Retinal pigment epithelial cell (primary cell): Measurements from ENCODE around the gene RASAL2.

ENCODE experiments used
- DNase-seq: peaks from one replicate; pipeline ENCODE4 v3.0.0-alpha.2; 2010; ENCODE audit warnings: low read depth
- H3K4me3 ChIP-seq: 2 replicates; pipeline ENCODE4 v1.5.1; 2011; ENCODE audit warnings: mild to moderate bottlenecking, low read length, control low read depth, moderate library complexity
- TF ChIP-seq, protein P1 (sequence below): conservative IDR thresholded peaks from 2 replicates; pipeline ENCODE4 v1.5.1; 2011; ENCODE audit warnings: low read depth, low read length, control low read depth, inconsistent platforms

The RASAL2 gene

DNA sequence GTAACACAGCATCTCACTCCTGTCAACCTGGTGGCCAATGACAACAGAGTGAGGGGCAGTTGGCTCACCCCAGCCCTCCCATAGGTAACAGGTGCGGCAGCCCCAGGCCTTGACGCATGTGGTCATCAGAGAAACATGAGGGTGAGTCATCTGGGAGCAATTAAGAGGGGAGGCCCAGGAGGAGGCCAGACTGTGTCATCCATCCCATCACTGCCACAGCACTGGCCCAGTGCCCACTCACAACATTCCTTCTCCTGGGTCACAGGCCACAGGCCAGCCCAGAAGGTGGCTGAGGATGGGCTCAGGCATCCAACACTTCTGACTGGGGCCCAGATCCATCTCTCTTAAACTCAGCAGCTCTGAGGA is 436.1 kb downstream of the RASAL2 start:
- TF ChIP-seq, protein P1, sequence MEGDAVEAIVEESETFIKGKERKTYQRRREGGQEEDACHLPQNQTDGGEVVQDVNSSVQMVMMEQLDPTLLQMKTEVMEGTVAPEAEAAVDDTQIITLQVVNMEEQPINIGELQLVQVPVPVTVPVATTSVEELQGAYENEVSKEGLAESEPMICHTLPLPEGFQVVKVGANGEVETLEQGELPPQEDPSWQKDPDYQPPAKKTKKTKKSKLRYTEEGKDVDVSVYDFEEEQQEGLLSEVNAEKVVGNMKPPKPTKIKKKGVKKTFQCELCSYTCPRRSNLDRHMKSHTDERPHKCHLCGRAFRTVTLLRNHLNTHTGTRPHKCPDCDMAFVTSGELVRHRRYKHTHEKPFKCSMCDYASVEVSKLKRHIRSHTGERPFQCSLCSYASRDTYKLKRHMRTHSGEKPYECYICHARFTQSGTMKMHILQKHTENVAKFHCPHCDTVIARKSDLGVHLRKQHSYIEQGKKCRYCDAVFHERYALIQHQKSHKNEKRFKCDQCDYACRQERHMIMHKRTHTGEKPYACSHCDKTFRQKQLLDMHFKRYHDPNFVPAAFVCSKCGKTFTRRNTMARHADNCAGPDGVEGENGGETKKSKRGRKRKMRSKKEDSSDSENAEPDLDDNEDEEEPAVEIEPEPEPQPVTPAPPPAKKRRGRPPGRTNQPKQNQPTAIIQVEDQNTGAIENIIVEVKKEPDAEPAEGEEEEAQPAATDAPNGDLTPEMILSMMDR: no peak
- DNase-seq: peak; percentile 45
- H3K4me3 ChIP-seq: no peak overlapping the region

DNA sequence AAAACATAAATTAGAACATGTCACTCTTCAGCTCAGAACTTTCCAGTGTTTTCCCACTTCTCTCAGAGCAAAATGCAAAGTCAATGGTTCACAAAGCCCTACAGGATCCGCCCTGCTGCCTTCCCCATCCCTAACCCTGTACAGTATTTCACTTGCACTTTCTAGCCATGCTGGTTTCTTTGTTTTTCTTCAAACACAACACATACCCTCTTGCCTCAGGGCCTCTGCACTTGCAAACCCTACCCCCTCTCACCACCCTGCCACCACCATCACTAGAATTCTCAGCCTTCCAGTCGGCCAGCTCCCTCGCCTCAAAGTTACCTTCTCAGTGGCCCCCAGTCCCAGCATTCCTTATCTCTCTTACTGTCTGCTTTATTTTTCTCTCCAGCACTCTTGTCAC is 436.6 kb downstream of the RASAL2 start:
- TF ChIP-seq, protein P1: no peak
- no peak for DNase-seq
- no peak overlapping the region for H3K4me3 ChIP-seq

DNA sequence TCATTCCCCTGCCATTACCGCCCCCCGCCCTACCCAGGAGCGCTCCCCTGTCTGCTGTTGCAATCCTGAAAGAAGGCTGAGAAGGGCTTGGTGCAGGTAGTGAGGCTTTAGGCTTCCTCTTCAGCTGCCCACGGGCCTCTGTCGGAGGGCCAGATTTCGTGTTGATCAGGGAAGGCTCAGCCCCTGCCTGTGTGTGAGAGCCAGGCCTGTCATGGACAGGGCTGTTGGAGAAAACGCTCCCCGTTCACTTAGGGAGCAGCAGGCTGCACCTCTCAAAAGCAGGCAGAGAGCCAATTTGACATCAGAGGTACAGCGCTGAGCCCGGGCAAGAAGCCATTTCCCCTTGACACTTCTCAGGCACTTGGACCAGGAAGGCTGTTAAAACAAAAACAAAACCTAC is 438.0 kb downstream of the RASAL2 start:
- no peak for DNase-seq

DNA sequence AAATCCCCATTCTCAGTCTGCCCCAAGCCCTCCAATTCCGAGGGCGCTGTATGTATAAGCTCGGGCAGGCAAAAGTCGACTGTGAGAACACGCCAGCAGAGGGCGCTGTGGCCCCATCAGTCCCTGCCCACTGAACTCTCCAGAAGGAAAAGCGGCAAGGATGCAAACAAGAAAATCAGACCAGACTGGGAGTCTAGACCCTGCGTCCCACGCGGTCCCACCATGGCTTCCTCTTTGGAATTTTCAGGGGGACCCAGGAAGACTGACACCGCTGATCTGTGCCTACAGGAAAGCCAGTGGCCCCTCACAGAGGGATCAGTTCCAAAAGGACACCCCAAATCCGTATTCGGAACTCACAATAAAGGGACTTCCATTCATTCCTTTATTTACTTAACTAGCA is 438.5 kb downstream of the RASAL2 start:
- TF ChIP-seq, protein P1: peak; percentile 90
- no peak for DNase-seq

More for the DNA sequence above, 438.0 kb downstream of the RASAL2 start:
- no peak overlapping the region for H3K4me3 ChIP-seq
- TF ChIP-seq, protein P1: no peak

DNA sequence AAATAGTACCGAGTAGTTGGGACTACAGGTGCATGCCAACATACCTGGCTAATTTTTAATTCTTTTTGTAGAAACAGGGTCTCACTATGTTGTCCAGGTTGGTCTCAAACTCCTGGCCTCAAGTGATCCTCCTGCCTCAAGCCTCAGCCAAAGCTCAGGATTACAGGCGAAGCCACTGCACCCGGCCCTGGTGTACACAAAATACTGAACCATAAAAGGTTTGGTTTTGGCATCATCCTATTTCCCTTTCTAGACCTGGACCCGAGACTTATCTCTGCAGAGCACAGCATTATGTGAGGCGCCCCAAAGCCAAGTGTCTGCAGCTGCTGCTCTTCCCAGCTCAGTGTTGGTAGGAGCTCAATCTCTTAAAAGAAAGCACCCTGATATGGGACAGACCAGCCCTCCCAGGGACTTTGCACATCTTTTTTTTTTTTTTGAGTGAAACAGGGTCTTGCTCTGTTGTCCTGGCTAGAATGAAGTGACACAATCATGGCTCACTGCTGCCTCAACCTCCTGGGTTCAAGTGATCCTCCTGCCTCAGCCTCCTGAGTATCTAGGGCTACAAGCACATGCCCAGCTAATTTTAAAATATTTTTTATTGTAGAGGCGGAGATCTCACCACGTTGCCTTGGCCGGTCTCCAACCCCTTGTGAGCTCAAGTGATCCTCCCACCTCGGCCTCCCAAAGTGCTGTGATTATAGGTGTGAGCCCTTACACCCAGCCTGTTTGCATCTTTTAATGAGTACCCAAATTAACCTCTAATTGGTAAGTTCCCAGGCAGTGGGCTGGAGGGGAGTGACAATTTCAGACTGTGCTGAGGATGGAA is 439.4 kb downstream of the RASAL2 start:
- TF ChIP-seq, protein P1: no peak
- no peak for DNase-seq
- no peak overlapping the region for H3K4me3 ChIP-seq

More for the DNA sequence above, 438.5 kb downstream of the RASAL2 start:
- H3K4me3 ChIP-seq: no peak overlapping the region
